Measurements from ENCODE around the gene KNSTRN. TPM values are rescaled to one million over a fixed set of nuclear protein-coding genes. Genes with fewer than 3 reads are reported as not detected.

KNSTRN gene, protein sequence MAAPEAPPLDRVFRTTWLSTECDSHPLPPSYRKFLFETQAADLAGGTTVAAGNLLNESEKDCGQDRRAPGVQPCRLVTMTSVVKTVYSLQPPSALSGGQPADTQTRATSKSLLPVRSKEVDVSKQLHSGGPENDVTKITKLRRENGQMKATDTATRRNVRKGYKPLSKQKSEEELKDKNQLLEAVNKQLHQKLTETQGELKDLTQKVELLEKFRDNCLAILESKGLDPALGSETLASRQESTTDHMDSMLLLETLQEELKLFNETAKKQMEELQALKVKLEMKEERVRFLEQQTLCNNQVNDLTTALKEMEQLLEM
- polyA plus RNA-seq (2013, experiment 1 of 4) = 59.1 TPM
- polyA plus RNA-seq (2013, experiment 2 of 4) = 49.5 TPM
- polyA plus RNA-seq (2013, experiment 3 of 4) = 63.0 TPM
- polyA plus RNA-seq (2013, experiment 4 of 4) = 65.3 TPM

DNA sequence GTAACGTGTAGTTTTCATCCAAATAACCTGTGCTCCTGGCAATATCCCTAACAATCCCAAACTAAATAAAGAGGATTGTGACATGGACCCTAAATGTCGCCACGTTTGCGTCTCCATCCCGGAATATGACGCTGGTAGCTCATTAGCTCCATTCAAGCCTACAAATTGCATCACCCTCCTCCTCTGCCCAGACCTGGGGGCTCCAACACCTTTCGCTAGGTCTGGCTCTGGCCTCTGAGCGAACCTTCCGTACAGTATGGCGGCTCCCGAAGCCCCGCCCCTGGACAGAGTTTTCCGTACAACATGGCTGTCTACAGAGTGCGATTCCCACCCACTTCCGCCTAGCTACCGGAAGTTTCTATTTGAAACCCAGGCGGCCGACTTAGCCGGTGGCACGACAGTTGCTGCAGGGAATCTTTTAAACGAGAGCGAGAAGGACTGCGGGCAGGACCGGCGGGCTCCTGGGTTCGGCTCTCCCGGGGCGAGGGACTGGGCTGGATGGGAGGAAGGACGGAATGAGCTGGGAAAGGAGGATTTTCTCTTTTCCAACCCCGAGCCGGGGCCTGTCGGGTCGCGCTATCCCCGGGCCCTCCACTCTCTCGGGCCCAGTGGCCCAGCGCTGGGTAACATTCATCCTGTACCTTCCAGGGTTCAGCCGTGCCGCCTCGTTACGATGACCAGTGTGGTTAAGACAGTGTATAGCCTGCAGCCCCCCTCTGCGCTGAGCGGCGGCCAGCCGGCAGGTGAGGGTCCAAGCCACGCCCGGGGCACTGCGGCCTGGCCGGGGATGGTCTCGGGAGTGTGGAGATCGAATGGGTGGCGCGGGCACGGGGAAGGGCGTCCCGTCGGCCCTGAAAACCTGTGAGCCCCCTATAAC, at the start of gene KNSTRN:
Gene KNSTRN, plus strand, starts transcription at position 142 of the 877 bp plus-strand sequence. Its CDS starts 115 bp downstream, at position 257.
- Histone ChIP-seq H3K9me3 (ENCODE audit: control insufficient read depth, low read length) (no peaks in the 10 kb centered on the region), H3K27ac (ENCODE audit: insufficient read depth, low read depth, low read length, poor library complexity, severe bottlenecking) (no peak within 1 kb of the TSS), H3K4me3 (ENCODE audit: insufficient read depth, low read depth, low read length) (peak within 1 kb of the TSS; percentile 99), H3K36me3 (ENCODE audit: control insufficient read depth, insufficient read depth, low read length) (peaks cover 18% of the 10 kb centered on the region), H3K4me1 (ENCODE audit: control insufficient read depth, insufficient read depth, low read length) (peaks cover 3% of the 10 kb centered on the region), H3K27me3 (ENCODE audit: control insufficient read depth, insufficient read depth, low read length, poor library complexity, severe bottlenecking) (no peaks in the 10 kb centered on the region)
- 4% methylated on average over 57 of the region's 57 CpGs for WGBS, 2 experiments

DNA sequence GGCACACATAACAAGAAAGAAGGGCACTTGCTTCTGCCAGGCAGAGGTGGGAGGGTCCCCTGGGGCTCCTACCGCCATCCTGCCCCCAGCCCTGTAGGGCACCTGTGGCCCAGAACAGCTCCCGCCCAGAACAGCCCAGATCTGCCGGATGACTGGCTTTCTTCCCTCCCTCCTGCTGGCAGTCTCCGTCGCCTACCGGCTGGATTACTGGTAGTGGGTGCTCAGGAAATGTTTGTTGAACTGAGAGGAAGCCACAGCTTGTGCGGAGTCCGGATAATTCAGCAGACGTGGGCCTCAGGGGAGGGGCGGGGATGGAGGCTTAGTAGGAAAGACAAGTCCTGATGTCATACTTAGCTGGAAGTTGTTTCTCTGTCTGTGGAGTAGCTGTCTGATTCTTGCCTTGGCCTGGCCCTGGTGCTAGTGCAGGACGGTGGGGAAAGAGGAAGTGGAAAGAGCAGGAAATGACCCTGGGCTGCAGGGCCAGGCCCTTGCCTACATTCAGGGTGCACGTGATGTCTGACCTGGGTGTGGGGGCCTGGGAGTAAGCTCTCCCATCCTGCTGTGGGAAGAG, 48.5 kb upstream of the KNSTRN start:
- H3K9me3 ChIP-seq (ENCODE audit: control insufficient read depth, low read length) = no peaks in the 10 kb centered on the region
- H3K27ac ChIP-seq (ENCODE audit: insufficient read depth, low read depth, low read length, poor library complexity, severe bottlenecking) = no peak overlapping the region
- no peaks in the 10 kb centered on the region for H3K36me3 ChIP-seq (ENCODE audit: control insufficient read depth, insufficient read depth, low read length)
- WGBS, 2 experiments = 68 to 70% methylated on average over 12 of the region's 12 CpGs
- no peak overlapping the region for H3K4me3 ChIP-seq (ENCODE audit: insufficient read depth, low read depth, low read length)
- H3K4me1 ChIP-seq (ENCODE audit: control insufficient read depth, insufficient read depth, low read length) = peaks cover 7% of the 10 kb centered on the region
- no peaks in the 10 kb centered on the region for H3K27me3 ChIP-seq (ENCODE audit: control insufficient read depth, insufficient read depth, low read length, poor library complexity, severe bottlenecking)

DNA sequence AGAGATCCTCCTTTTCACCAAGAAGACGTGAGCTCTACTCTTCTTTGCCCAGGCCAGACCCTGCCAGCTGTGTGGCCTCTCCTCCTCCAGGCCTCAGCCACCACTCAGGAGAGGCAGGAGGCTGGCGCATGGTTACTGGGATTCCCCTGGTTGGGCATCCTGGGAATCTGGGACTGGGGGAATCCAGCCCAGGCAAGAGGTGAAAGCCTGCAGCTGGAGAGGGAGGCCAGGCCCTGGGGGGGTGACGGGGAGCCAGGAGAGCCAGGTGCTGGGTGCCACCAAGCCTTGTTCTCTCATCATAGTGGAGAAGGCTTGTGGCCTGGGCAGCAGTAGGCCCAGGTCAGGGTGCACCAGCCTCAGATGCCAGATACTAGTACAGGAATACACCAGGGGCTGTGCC, 48.0 kb upstream of the KNSTRN start:
- Histone ChIP-seq H3K27me3 (ENCODE audit: control insufficient read depth, insufficient read depth, low read length, poor library complexity, severe bottlenecking) (no peaks in the 10 kb centered on the region), H3K27ac (ENCODE audit: insufficient read depth, low read depth, low read length, poor library complexity, severe bottlenecking) (no peak overlapping the region), H3K4me1 (ENCODE audit: control insufficient read depth, insufficient read depth, low read length) (peaks cover 8% of the 10 kb centered on the region), H3K9me3 (ENCODE audit: control insufficient read depth, low read length) (no peaks in the 10 kb centered on the region), H3K4me3 (ENCODE audit: insufficient read depth, low read depth, low read length) (no peak overlapping the region), H3K36me3 (ENCODE audit: control insufficient read depth, insufficient read depth, low read length) (no peaks in the 10 kb centered on the region)
- WGBS, 2 experiments = 91 to 96% methylated on average over 3 of the region's 3 CpGs

DNA sequence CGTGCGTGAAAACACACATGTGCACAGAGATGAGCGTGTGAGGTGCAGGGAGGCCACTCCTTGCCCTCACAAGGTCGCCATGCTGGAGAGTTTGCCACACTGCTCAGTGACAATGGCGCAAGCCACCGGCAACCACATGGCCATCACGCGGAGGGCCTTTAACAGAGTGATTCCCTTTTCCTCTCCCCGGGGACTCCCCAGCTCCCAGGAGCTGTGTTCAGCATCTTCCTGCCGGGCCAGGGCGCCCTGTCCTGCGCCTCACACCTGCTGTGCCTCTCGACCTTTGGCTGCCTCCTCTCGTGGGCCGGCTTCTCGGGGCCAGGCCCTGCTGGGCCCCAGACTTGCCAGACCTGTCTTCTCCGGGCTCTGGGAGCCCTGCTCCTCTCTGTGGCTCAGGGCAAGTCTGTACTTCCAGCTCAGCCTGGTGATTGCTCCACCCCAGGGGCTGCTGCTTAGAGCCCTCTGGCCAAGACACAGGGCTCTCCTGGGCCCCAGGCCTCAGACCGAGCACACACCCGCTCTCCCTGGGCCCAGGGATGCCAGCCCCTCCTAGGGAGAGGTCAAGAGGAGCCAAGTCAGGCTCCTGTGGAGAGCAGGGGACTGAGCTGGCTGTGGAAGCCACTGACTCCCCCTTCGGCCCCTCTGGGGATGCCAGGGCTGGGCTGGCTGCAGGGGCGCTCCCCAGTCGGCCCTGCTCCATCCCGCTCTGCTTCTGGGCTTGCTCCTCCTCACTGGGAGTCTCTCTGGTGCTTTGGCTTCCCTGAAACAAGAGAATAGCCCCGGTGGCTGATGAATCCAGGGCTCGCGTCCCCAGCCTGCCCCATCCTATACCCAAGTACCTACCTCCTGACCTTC, 47.4 kb upstream of the KNSTRN start:
- no peak overlapping the region for H3K27ac ChIP-seq (ENCODE audit: insufficient read depth, low read depth, low read length, poor library complexity, severe bottlenecking)
- 85% methylated on average over 26 of the region's 26 CpGs for WGBS, 2 experiments
- no peaks in the 10 kb centered on the region for H3K9me3 ChIP-seq (ENCODE audit: control insufficient read depth, low read length)
- H3K36me3 ChIP-seq (ENCODE audit: control insufficient read depth, insufficient read depth, low read length) = no peaks in the 10 kb centered on the region
- no peak overlapping the region for H3K4me3 ChIP-seq (ENCODE audit: insufficient read depth, low read depth, low read length)
- no peaks in the 10 kb centered on the region for H3K27me3 ChIP-seq (ENCODE audit: control insufficient read depth, insufficient read depth, low read length, poor library complexity, severe bottlenecking)
- peaks cover 14% of the 10 kb centered on the region for H3K4me1 ChIP-seq (ENCODE audit: control insufficient read depth, insufficient read depth, low read length)

DNA sequence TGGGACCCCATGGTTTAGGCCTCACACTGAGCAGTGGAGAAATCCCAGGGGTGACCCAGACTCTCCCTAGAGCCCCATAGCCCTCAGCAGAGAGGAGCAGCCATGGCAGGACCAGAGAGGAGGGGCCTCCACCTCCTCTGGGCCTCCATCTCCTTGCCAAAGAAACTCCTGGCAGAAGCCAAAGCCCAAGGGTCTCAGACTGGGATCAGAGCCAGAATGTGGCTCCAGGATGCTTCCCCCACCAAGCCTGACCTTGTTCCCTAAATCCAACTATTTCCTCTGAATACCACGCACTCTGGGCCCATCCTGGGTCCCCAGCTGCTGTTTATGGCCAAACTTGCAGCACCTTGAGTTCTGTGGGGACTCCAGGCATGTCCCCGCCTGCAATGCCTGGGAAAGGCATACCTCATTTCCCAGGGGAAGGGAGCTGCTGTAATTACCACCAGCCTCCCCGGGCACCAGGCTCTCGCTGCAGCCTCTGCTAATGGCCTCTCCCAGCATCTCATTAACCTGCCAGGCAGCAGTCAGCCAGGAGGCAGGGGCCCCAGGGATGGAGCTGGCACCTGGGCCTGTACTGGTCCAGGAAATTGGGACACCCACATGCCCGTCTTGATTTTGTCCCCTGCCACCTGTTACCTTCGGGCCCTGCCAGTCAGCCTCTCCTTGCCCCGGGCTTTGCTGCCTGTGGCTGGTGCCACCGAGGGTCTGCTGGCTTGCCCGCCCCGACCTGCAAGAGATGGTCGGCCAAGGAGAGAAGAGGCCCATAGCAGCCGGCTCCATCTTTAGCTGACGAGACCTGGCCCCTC, 46.4 kb upstream of the KNSTRN start:
- Histone ChIP-seq H3K36me3 (ENCODE audit: control insufficient read depth, insufficient read depth, low read length) (no peaks in the 10 kb centered on the region), H3K27ac (ENCODE audit: insufficient read depth, low read depth, low read length, poor library complexity, severe bottlenecking) (no peak overlapping the region), H3K4me1 (ENCODE audit: control insufficient read depth, insufficient read depth, low read length) (peaks cover 24% of the 10 kb centered on the region), H3K4me3 (ENCODE audit: insufficient read depth, low read depth, low read length) (no peak overlapping the region), H3K9me3 (ENCODE audit: control insufficient read depth, low read length) (no peaks in the 10 kb centered on the region), H3K27me3 (ENCODE audit: control insufficient read depth, insufficient read depth, low read length, poor library complexity, severe bottlenecking) (no peaks in the 10 kb centered on the region)
- WGBS, 2 experiments = 84 to 91% methylated on average over 11 to 13 of the region's 13 CpGs

DNA sequence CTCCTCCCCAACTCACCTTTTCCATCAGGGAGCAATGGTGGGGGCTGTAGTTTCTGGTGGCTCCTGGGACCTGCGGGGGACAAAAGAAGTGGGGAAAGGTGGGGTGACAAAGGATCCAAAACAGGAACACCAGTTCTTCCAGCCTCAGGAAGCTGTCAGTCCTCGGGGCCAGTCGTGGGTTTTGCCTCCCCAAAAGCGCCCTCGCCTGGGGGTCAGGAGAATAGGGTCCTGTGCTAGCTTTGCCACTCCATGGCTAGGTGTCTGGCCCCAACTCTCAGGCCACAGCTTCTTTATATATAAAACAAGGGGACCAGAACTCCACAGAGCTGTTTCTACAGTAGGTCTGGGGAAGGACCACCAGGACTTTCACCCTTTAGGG, 45.8 kb upstream of the KNSTRN start:
- 36 to 44% methylated on average over 5 of the region's 5 CpGs for WGBS, 2 experiments
- Histone ChIP-seq H3K4me3 (ENCODE audit: insufficient read depth, low read depth, low read length) (no peak overlapping the region), H3K27me3 (ENCODE audit: control insufficient read depth, insufficient read depth, low read length, poor library complexity, severe bottlenecking) (no peaks in the 10 kb centered on the region), H3K4me1 (ENCODE audit: control insufficient read depth, insufficient read depth, low read length) (peaks cover 26% of the 10 kb centered on the region), H3K9me3 (ENCODE audit: control insufficient read depth, low read length) (no peaks in the 10 kb centered on the region), H3K27ac (ENCODE audit: insufficient read depth, low read depth, low read length, poor library complexity, severe bottlenecking) (no peak overlapping the region), H3K36me3 (ENCODE audit: control insufficient read depth, insufficient read depth, low read length) (no peaks in the 10 kb centered on the region)

DNA sequence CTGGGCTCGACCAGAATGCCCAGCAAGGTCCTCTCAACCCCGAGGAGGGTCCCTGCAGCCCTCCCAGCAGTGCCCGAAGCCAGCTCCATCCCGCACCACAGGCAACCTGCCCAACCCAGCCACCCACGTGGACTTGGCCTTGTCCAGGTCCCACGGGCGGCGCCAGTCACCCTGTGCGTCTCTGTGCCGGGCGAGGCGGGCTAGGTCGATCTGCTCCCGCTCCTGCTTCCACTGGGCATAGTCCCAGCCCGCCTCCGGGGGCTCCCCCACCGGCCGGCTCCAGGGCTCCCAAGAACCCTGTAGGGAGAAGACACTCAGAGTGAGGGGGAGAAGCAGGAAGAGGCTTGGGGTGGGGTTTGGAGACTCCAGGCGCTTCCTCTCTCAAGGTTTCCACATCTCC, 44.9 kb upstream of the KNSTRN start:
- no peaks in the 10 kb centered on the region for H3K9me3 ChIP-seq (ENCODE audit: control insufficient read depth, low read length)
- no peaks in the 10 kb centered on the region for H3K36me3 ChIP-seq (ENCODE audit: control insufficient read depth, insufficient read depth, low read length)
- no peak overlapping the region for H3K4me3 ChIP-seq (ENCODE audit: insufficient read depth, low read depth, low read length)
- peaks cover 26% of the 10 kb centered on the region for H3K4me1 ChIP-seq (ENCODE audit: control insufficient read depth, insufficient read depth, low read length)
- no peak overlapping the region for H3K27ac ChIP-seq (ENCODE audit: insufficient read depth, low read depth, low read length, poor library complexity, severe bottlenecking)
- no peaks in the 10 kb centered on the region for H3K27me3 ChIP-seq (ENCODE audit: control insufficient read depth, insufficient read depth, low read length, poor library complexity, severe bottlenecking)
- 72 to 75% methylated on average over 19 of the region's 19 CpGs for WGBS, 2 experiments

DNA sequence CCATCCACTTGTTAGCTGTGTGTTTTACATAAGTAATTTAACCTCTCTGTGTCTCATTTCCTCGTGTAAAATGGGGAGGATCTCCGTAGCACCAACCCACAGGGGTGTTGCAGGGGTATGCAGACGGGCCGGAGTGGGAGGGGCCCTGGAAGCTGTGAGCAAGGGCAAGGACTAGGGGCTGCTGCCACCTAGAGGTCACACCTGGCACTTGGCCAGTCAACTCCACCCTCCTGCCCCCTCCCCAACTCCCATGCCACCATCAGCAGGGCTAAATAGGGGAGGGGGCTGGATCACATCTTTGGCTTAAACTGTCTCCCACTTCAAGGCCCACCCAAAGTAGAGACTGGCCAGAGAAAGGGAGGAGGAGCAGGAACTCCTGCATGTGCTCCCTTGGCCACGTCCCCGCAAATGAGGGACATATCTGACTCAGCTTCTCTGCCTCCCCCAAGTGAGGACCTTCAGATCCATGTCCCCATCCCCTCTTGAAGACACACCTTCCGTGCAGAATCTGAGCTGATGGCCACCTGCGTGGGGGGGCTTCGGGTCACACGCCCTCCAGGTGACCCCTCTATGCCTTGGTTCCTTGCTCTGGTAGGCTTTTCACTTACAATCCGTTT, 44.4 kb upstream of the KNSTRN start:
- no peak overlapping the region for H3K4me3 ChIP-seq (ENCODE audit: insufficient read depth, low read depth, low read length)
- WGBS, 2 experiments = 38 to 39% methylated on average over 11 of the region's 11 CpGs
- H3K4me1 ChIP-seq (ENCODE audit: control insufficient read depth, insufficient read depth, low read length) = peaks cover 26% of the 10 kb centered on the region

More for the DNA sequence above, 44.4 kb upstream of the KNSTRN start:
- no peaks in the 10 kb centered on the region for H3K36me3 ChIP-seq (ENCODE audit: control insufficient read depth, insufficient read depth, low read length)
- H3K27ac ChIP-seq (ENCODE audit: insufficient read depth, low read depth, low read length, poor library complexity, severe bottlenecking) = no peak overlapping the region
- H3K9me3 ChIP-seq (ENCODE audit: control insufficient read depth, low read length) = no peaks in the 10 kb centered on the region
- no peaks in the 10 kb centered on the region for H3K27me3 ChIP-seq (ENCODE audit: control insufficient read depth, insufficient read depth, low read length, poor library complexity, severe bottlenecking)
